ENCODE measurements around the gene S1PR2.

DNA sequence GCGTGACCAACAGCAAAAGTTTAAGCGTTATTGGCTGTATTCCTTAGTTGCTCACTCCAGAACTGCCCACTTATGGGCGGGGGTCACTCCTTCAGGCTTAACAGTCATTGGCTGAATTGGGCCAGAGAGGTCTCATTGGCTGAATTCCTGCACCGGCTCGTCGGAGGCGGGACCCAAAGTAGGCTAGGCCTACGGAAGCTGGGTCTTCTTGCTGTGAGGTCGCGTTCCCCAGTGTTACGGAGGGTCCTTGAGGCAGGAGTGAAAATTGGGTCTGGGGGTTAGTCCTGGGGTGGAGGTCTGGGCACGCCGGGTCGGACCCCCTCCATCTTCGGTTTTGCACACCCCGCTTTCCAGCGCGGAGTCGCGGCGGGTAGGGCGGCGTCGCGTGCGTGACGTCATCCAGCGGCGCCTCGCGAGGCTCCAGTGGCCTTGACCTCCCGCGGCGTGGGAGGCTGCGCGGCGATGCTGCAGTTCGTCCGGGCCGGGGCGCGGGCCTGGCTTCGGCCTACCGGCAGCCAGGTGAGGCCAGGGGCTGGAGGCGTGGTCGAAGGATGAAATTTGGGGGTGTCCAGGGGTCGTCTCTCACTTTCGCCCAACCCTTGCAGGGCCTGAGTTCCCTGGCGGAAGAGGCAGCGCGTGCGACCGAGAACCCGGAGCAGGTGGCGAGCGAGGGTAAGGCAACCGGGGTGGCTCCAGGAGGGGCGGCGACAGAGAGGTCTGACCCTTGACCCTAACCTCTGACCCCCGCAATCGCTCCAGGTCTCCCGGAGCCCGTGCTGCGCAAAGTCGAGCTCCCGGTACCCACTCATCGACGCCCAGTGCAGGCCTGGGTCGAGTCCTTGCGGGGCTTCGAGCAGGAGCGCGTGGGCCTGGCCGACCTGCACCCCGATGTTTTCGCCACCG, 20.9 kb upstream of the S1PR2 start, which contains the start of gene MRPL4:
- TF ChIP-seq, protein P1, sequence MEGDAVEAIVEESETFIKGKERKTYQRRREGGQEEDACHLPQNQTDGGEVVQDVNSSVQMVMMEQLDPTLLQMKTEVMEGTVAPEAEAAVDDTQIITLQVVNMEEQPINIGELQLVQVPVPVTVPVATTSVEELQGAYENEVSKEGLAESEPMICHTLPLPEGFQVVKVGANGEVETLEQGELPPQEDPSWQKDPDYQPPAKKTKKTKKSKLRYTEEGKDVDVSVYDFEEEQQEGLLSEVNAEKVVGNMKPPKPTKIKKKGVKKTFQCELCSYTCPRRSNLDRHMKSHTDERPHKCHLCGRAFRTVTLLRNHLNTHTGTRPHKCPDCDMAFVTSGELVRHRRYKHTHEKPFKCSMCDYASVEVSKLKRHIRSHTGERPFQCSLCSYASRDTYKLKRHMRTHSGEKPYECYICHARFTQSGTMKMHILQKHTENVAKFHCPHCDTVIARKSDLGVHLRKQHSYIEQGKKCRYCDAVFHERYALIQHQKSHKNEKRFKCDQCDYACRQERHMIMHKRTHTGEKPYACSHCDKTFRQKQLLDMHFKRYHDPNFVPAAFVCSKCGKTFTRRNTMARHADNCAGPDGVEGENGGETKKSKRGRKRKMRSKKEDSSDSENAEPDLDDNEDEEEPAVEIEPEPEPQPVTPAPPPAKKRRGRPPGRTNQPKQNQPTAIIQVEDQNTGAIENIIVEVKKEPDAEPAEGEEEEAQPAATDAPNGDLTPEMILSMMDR (IDR thresholded peaks at IDR 0.05 in 4 of 5, conservative IDR thresholded peaks at IDR 0.05 in 1 of 5): peak in 2 of 5 experiments; percentile 44 to 57
- peak; percentile 63 to 73 for TF ChIP-seq POLR2A (IDR thresholded peaks at IDR 0.05)
